GM12864 (cell line): ENCODE data around the gene SCEL.

Experiments used
- DNase-seq: peaks from one replicate; pipeline ENCODE4 v3.0.0-alpha.2; 2011; ENCODE audit warnings: low read depth
- H3K4me3 ChIP-seq: 2 replicates; pipeline ENCODE4 v1.5.1; 2011; ENCODE audit warnings: mild to moderate bottlenecking, low read depth, low read length, control low read depth
- TF ChIP-seq, protein P1 (sequence below): IDR thresholded peaks from 2 replicates; pipeline ENCODE4 v1.5.1; 2011; ENCODE audit warnings: low read depth, mild to moderate bottlenecking, moderate library complexity, low read length, control low read depth, inconsistent platforms; ENCODE audit errors: missing control alignments

Gene SCEL

DNA sequence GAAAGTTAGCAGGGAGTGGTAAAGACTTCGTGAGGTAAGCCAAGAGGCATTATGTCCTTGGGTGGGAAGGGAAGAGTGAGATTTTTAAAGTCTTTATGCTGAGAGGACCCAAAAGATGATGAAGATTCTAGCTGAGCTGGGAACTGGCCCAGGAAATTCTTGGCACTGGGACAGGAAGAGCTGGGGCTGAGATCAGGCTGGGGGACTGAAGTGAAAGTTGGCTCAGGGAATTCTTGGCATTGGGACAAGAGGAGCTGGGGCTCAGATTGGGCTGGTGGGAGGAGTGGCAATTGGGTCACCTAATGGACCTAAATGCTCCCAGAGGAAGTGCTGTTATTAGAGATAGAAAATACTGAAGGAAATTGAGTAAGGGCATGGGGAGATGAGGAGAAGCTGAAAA is 8.8 kb downstream of the SCEL start:
- no peak for DNase-seq
- no peak overlapping the region for H3K4me3 ChIP-seq
- TF ChIP-seq, protein P1, sequence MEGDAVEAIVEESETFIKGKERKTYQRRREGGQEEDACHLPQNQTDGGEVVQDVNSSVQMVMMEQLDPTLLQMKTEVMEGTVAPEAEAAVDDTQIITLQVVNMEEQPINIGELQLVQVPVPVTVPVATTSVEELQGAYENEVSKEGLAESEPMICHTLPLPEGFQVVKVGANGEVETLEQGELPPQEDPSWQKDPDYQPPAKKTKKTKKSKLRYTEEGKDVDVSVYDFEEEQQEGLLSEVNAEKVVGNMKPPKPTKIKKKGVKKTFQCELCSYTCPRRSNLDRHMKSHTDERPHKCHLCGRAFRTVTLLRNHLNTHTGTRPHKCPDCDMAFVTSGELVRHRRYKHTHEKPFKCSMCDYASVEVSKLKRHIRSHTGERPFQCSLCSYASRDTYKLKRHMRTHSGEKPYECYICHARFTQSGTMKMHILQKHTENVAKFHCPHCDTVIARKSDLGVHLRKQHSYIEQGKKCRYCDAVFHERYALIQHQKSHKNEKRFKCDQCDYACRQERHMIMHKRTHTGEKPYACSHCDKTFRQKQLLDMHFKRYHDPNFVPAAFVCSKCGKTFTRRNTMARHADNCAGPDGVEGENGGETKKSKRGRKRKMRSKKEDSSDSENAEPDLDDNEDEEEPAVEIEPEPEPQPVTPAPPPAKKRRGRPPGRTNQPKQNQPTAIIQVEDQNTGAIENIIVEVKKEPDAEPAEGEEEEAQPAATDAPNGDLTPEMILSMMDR: no peak

DNA sequence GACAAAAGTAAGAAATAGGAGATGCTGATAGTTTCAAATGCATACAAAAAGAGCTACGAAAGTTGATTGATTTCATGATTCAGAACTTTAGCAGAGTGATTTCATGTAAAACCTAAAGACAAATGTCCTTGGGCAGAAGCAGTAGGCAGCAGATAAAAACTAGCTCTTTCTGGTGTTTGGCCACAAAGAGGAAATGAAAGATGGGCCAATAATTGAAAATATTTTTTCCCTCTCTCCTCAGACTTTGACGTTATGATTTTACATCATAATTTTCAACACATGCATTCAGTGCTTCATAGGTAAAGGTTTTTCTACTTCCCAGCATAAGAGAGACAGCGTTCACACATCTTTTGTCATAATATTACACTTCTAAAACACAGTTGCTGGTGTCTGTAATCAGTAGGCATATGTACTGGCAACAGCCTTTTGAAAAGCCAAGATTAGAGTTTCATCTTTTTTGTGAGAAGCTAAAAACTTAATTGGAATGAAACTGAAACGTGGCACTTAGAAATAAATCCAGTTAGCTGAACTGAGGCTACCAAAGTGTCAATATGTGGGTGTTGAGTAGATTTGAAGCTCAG is 9.3 kb downstream of the SCEL start:
- TF ChIP-seq, protein P1: no peak
- DNase-seq: no peak

DNA sequence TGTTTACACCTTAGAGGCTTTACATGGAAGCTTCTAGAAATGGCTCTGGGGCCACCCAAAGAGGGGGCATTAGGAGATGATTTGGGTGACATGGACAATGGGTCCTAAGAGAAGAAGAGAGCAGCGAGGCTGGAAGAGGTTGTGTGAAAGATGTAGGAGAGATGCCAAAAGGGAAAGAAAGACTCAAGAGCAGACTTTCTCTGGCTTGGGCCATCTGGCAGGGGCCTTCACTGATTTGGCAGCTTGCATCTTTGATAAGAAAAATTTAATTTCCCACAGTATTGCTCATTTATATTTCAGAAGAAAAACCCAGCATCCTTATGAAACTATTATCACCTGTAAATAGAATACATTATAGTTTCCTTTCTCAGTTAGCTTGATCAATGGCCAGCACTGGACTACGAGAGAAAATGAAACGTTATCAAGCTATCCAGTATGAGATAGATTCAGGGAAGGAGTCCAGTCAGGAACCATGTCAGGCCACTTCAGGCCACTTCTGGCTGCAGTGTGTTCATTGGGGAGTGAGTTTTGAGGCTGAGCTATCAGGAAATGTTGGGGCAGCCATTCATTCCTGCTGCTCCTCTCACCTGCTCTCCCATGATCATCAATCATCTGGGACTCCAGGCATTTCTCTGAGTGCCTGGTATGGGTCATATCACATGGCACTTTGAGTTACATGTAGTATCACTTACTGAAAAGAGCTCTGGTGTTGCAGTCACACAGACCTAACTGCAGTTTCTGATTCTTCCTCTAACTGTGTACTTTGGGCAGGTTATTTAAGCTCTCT is 10.3 kb downstream of the SCEL start:
- no peak for DNase-seq
- TF ChIP-seq, protein P1: no peak
- H3K4me3 ChIP-seq: no peak overlapping the region

More for the DNA sequence above, 9.3 kb downstream of the SCEL start:
- H3K4me3 ChIP-seq: no peak overlapping the region

DNA sequence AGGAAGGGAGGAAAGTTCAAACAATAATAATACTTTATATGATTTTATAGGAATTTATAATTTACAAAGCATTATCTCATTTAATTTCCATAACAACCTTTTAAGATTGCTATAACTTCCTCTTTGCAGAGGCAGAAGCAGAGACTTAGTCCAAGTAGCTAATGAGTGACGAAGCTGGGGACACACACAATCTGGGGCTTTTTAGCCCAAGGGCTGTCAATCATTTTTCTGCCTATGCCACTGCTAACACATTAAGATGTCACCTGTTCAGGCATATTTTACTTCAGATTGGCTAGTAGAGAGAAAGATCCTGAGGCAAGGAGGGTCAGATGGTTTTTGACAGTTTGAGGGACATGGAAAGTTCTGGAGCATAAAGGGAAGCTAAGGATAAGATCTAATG is 12.6 kb downstream of the SCEL start:
- TF ChIP-seq, protein P1: no peak
- no peak overlapping the region for H3K4me3 ChIP-seq
- DNase-seq: no peak

DNA sequence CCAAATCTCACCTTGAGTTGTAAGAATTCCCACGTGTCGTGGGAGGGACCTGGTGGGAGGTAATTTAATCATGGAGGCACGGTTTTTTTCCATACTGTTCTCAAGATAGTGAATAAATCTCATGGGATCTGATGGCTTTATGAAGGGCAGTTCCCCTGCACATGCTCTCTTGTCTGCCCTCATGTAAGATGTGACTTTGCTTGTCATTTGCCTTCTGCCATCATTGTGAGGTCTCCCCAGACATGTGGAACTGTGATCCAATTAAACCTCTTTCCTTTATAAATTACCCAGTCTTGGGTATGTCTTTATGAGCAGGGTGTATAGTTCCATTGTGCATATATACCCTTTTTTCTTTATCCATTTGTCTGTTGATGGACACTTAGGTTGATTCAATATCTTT is 13.1 kb downstream of the SCEL start:
- TF ChIP-seq, protein P1: no peak
- DNase-seq: no peak
- H3K4me3 ChIP-seq: no peak overlapping the region

DNA sequence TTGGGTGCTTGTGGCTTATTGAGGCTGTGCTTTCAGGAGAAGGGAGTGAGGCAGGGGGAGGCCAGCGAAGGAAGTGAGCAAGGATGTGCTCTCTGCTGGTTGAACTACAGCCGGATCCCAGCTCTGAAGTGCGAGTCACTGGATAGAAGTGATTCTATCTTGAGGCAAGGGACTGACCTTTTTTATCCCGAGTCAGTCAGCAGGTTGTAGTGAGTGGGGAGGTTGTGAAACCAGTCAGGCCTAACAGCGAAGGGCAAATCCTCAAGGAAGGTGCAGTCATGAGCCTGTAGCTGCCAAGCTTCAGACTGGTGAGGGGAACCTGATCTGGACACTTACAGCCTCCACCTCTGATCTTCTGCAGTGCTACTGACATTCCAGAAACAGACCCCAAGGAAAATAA is 18.6 kb downstream of the SCEL start:
- DNase-seq: no peak
- TF ChIP-seq, protein P1: no peak
- no peak overlapping the region for H3K4me3 ChIP-seq

DNA sequence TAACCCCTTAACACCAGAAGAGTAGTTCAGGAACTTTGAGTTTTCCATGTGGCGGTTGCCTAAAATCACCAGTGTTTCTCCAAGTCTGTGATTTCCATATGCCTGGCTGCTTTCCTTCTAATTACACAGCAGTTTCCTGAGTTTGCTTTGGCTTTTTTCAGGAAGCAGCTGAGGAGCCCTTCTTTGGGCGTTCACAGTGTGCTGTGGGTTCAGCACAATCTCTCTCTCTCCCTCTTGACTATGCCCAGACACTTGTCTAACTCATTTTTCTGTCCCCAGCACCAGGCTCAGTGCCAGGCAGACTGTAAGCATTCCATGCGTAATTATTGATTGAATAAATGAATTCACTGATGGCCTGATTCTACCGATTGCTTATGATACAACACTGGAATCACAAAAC is 19.7 kb downstream of the SCEL start:
- TF ChIP-seq, protein P1: no peak
- no peak overlapping the region for H3K4me3 ChIP-seq
- no peak for DNase-seq
